HepG2 (cell line): ENCODE data around the gene MAPK13. TPM values are rescaled to one million over a fixed set of nuclear protein-coding genes. Genes with fewer than 3 reads are reported as not detected.
A peak's percentile ranks its signal among the peaks of the same experiment; 100 is the strongest.

Experiments
- ATF1 ChIP-seq: IDR thresholded peaks from 2 replicates; pipeline ENCODE4 v1.6.1; 2016; ENCODE audit warnings: mild to moderate bottlenecking, control low read depth
- CAMTA2 ChIP-seq: sonication (generic); formaldehyde crosslinking; IDR thresholded peaks from 2 replicates; pipeline ENCODE4 v1.4.0; 2020; ENCODE audit warnings: mild to moderate bottlenecking, missing genetic modification reagents, borderline replicate concordance
- CEBPG ChIP-seq: IDR thresholded peaks from 2 replicates; pipeline ENCODE4 v1.6.1; 2016
- DBP ChIP-seq: sonication (generic); formaldehyde crosslinking; IDR thresholded peaks from 2 replicates; pipeline ENCODE4 v1.4.0; 2020; ENCODE audit warnings: missing genetic modification reagents; ENCODE audit errors: not compliant biosample characterization
- FOSL2 ChIP-seq: sonication (generic); formaldehyde crosslinking; IDR thresholded peaks from 2 replicates; pipeline ENCODE4 v1.4.0; 2020; ENCODE audit warnings: missing genetic modification reagents
- HNF4A ChIP-seq: sonication (generic); formaldehyde crosslinking; IDR thresholded peaks from 2 replicates; pipeline ENCODE4 v1.4.0; 2020; ENCODE audit warnings: missing genetic modification reagents
- HOXD1 ChIP-seq: sonication (generic); formaldehyde crosslinking; IDR thresholded peaks from 2 replicates; pipeline ENCODE4 v1.5.0; 2020; ENCODE audit warnings: missing genetic modification reagents
- KLF13 ChIP-seq: sonication (generic); formaldehyde crosslinking; IDR thresholded peaks from 2 replicates; pipeline ENCODE4 v1.4.0; 2020; ENCODE audit warnings: mild to moderate bottlenecking, missing genetic modification reagents
- MAX ChIP-seq: IDR thresholded peaks from 2 replicates; pipeline ENCODE4 v1.6.1; 2012; ENCODE audit warnings: inconsistent platforms
- MZF1 ChIP-seq: sonication (generic); formaldehyde crosslinking; IDR thresholded peaks from 2 replicates; pipeline ENCODE4 v1.8.1; 2023; ENCODE audit warnings: mild to moderate bottlenecking, missing genetic modification reagents, borderline replicate concordance
- NCOA5 ChIP-seq: sonication (generic); formaldehyde crosslinking; IDR thresholded peaks from 2 replicates; pipeline ENCODE4 v1.4.0; 2020; ENCODE audit warnings: missing genetic modification reagents
- PAXIP1 ChIP-seq: sonication (generic); formaldehyde crosslinking; conservative IDR thresholded peaks from 2 replicates; pipeline ENCODE4 v1.4.0; 2020; ENCODE audit warnings: mild to moderate bottlenecking, missing genetic modification reagents, moderate library complexity
- RORA ChIP-seq: sonication (generic); formaldehyde crosslinking; IDR thresholded peaks from 2 replicates; pipeline ENCODE4 v1.5.0; 2020; ENCODE audit warnings: mild to moderate bottlenecking, missing genetic modification reagents, moderate library complexity
- SMAD3 ChIP-seq: sonication (generic); formaldehyde crosslinking; IDR thresholded peaks from 2 replicates; pipeline ENCODE4 v1.4.0; 2020; ENCODE audit warnings: missing genetic modification reagents
- SRY ChIP-seq: sonication (generic); formaldehyde crosslinking; IDR thresholded peaks from 2 replicates; pipeline ENCODE4 v1.8.0; 2022; ENCODE audit warnings: mild to moderate bottlenecking, missing genetic modification reagents
- TBL1XR1 ChIP-seq: fragments of 150-350 bp; IDR thresholded peaks from 2 replicates; pipeline ENCODE4 v1.6.1; 2014; ENCODE audit warnings: borderline replicate concordance, low read length; ENCODE audit not compliant: partially characterized antibody
- TEAD2 ChIP-seq: sonication (generic); formaldehyde crosslinking; IDR thresholded peaks from 2 replicates; pipeline ENCODE4 v1.9.0; 2021; ENCODE audit warnings: missing genetic modification reagents
- THAP11 ChIP-seq: IDR thresholded peaks from 2 replicates; pipeline ENCODE4 v1.6.1; 2016; ENCODE audit warnings: missing biosample characterization, missing genetic modification reagents
- TP53 ChIP-seq: sonication (generic); formaldehyde crosslinking; conservative IDR thresholded peaks from 2 replicates; pipeline ENCODE4 v1.4.0; 2020; ENCODE audit warnings: missing genetic modification reagents
- U2AF1 ChIP-seq: fragments of 200-400 bp; formaldehyde crosslinking; optimal IDR thresholded peaks from 2 replicates; pipeline ENCODE3; 2017; ENCODE audit warnings: mild to moderate bottlenecking, low read depth, low read length
- ZNF20 ChIP-seq: sonication (generic); formaldehyde crosslinking; IDR thresholded peaks from 2 replicates; pipeline ENCODE4 v1.4.0; 2020; ENCODE audit warnings: mild to moderate bottlenecking, moderate library complexity, missing genetic modification reagents
- ZNF225 ChIP-seq: sonication (generic); formaldehyde crosslinking; IDR thresholded peaks from 2 replicates; pipeline ENCODE4 v1.4.0; 2020; ENCODE audit warnings: mild to moderate bottlenecking, missing genetic modification reagents
- ZNF333 ChIP-seq: sonication (generic); formaldehyde crosslinking; IDR thresholded peaks from 2 replicates; pipeline ENCODE4 v1.4.0; 2020; ENCODE audit warnings: mild to moderate bottlenecking, missing genetic modification reagents, borderline replicate concordance
- ZNF543 ChIP-seq: sonication (generic); formaldehyde crosslinking; IDR thresholded peaks from 2 replicates; pipeline ENCODE4 v1.4.0; 2020; ENCODE audit warnings: mild to moderate bottlenecking, missing genetic modification reagents
- ZNF841 ChIP-seq: sonication (generic); formaldehyde crosslinking; IDR thresholded peaks from 2 replicates; pipeline ENCODE4 v1.8.1; 2023; ENCODE audit warnings: missing genetic modification reagents, borderline replicate concordance
- ZNF891 ChIP-seq: sonication (generic); formaldehyde crosslinking; IDR thresholded peaks from 2 replicates; pipeline ENCODE4 v1.5.0; 2020; ENCODE audit warnings: mild to moderate bottlenecking, missing genetic modification reagents
- ZSCAN31 ChIP-seq: sonication (generic); formaldehyde crosslinking; IDR thresholded peaks from 2 replicates; pipeline ENCODE4 v1.5.0; 2020; ENCODE audit warnings: low read depth, mild to moderate bottlenecking, missing genetic modification reagents
- polyA plus RNA-seq, 8 experiments: library from polyadenylated mRNA; depleted of rRNA in 3 of 8; stranded (reverse) in 7 of 8; unstranded in 1 of 8; fragments of >200 nt; fragmentation: Illumina TruSeq in 4 of 8; extraction: Trizol in 4 of 8; gene quantifications; 2 replicates each; pipeline versions ENCODE4 v1.2.1 to v1.2.3, GENCODE V29; 2011 to 2016; ENCODE audit warnings: low read depth in 4 of 8, missing spikeins in 1 of 8, mixed read lengths in 1 of 8; ENCODE audit not compliant: insufficient read depth in 1 of 8
- total RNA-seq, 5 experiments: library from RNA; depleted of rRNA; stranded (reverse); fragments of >200 nt; fragmentation: Illumina TruSeq; extraction: Trizol; gene quantifications; 2 replicates each; pipeline ENCODE4 v1.2.3, GENCODE V29; 2016; ENCODE audit warnings: low read depth in 1 of 5
- TF ChIP-seq, protein P1 (sequence below): sonication (generic); formaldehyde crosslinking; IDR thresholded peaks from 2 replicates; pipeline ENCODE4 v1.5.0; 2020; ENCODE audit warnings: missing genetic modification reagents

The MAPK13 gene
- total and polyA plus RNA-seq, 2 of the 13 experiments (the other 11 are each of a cell fraction or from before 2014, with no cell fraction given): 12.7 to 43.4 TPM

DNA sequence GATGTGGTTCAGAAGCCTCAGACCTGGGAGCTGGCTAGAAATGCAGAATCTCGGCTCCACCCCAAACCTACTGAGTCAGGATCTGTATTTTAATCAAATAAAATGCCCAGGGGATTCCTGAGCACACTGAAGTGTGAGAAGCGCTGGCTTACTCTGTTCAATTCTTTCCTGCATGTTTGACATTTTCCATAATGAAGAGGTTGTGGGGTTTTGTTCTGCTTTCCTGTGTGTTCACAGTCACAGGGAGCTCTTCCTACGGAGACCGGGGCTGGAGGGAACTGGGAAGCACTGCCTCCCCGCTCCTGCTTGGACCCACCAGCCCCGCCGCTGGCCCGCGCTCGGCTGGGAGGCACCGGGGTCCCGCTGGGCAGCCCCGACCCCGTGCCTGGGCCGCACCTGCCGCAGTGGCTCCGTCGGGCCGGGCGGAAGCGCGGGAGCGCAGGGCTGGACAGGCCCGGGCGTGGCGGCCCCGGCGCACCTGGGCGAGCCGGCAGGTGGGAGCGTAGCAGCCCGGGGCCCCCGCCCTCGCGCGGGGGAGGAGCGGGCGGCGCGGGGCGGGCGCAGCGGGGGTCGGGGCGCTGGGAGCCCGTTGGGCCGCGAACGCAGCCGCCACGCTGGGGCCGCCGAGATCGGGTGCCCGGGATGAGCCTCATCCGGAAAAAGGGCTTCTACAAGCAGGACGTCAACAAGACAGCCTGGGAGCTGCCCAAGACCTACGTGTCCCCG lies at the start of gene MAPK13 (continued):
- TF ChIP-seq CEBPG (CRISPR knock-in tag) (no peak), SRY (CRISPR knock-in tag) (no peak; the same call in 1 of the 2 replicates), TP53 (CRISPR knock-in tag) (no peak), FOSL2 (CRISPR knock-in tag) (no peak), PAXIP1 (CRISPR knock-in tag) (no peak), DBP (CRISPR knock-in tag) (no peak), RORA (CRISPR knock-in tag) (no peak), ZNF543 (no peak; the same call in 1 of the 2 replicates), NCOA5 (no peak), ZNF841 (0 out of 2 replicates have a peak, but pooled peaks have one; percentile 19), ZNF891 (CRISPR knock-in tag) (no peak), HOXD1 (0 out of 2 replicates have a peak, but pooled peaks have one; percentile 19), THAP11 (CRISPR knock-in tag) (0 out of 2 replicates have a peak, but pooled peaks have one; percentile 5), ZNF225 (CRISPR knock-in tag) (no peak), ZNF333 (CRISPR knock-in tag) (0 out of 2 replicates have a peak, but pooled peaks have one; percentile 81), ZNF20 (CRISPR knock-in tag) (no peak), CAMTA2 (CRISPR knock-in tag) (no peak), MAX (peak; percentile 43; the same call in 1 of the 2 replicates), HNF4A (CRISPR knock-in tag) (no peak), U2AF1 (no peak), TBL1XR1 (no peak), TEAD2 (CRISPR knock-in tag) (no peak), ZSCAN31 (CRISPR knock-in tag) (no peak), MZF1 (no peak), KLF13 (CRISPR knock-in tag) (no peak), ATF1 (CRISPR knock-in tag) (no peak), SMAD3 (0 out of 2 replicates have a peak, but pooled peaks have one; percentile 16)
- TF ChIP-seq, protein P1, sequence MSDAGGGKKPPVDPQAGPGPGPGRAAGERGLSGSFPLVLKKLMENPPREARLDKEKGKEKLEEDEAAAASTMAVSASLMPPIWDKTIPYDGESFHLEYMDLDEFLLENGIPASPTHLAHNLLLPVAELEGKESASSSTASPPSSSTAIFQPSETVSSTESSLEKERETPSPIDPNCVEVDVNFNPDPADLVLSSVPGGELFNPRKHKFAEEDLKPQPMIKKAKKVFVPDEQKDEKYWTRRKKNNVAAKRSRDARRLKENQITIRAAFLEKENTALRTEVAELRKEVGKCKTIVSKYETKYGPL (CRISPR knock-in tag): no peak
